Activated CD8-positive, alpha-beta memory T cell treated with anti-CD3 and anti-CD28 coated beads, Interleukin-2, amount 50 U/mL, for 1 hour (primary cell): Measurements from ENCODE around the gene PER2.

Experiments
- DNase-seq: peaks from one replicate; pipeline ENCODE4 v3.0.0-alpha.2; 2020; ENCODE audit errors: extremely low read depth

PER2 gene

GRCh38 chr2:238227587-238228032 lies 60.8 kb downstream of the PER2 start:
- no peak for DNase-seq

DNA sequence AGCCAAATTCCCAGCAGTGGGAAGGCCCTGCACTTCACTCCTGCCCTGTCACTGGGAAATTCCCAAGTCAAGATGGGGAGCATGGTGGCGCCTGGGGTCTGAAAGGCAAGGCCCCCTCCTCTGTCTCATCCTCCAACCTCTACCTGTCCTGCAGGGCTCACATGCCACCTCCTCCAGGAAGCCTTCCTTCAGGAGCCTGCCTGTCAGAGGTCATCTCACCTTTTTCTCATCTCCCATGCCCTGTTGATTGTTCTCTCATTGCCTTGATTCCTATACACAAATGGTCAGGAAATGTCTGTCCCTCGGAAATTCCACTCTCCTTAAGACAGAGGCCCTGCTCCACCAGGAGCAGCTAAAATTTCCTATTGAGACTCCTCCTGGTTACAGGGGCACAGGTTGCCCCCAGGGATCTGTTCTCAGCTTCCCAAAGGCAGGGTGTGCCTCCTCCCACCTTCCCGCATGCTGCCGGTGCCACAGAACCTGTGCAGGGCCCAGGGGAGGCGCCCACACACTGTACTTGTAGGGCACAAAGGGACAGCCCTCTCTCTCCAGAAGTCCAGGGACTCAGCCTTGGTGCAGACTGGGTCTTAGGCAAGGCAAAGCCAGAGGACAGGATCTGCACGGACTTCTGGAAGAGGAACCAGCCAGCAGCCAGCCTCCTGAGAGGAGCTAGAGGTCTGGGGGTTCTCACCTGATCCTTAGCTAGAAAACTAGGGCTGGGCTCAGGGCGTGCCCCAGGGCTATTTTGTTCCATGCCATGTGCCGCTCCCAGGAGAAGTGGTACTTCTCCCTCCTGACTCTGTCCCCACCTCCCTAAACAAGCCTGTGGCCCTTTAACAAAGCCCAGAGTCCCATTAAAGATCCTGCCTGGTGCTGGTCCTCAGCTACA lies 61.5 kb downstream of the PER2 start:
- no peak for DNase-seq

GRCh38 chr2:238225911-238226697 lies 62.3 kb downstream of the PER2 start:
- no peak for DNase-seq

DNA sequence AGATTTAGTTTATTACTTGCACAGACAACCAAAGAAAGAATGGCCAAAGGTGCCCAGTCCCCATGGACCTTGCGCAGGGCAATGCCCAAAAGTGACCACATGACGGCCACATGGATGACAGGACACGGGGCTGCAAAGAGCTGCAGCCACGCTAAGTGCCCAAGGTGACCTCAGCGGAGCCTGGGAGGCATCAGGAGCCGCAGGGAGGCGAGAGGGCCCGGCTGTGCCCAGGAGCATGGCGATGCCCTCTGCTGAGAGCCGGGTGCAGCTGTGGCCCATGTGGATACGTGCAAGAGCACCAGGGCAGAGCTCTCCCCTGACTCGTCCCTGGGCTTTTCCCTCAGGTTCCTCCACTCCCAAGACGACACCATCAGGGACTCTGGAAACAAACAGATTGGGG lies 63.3 kb downstream of the PER2 start:
- no peak for DNase-seq

GRCh38 chr2:238224356-238225035 lies 63.9 kb downstream of the PER2 start:
- DNase-seq = no peak

- DNase-seq = no peak
Observed at GRCh38 chr2:238220892-238221521, 67.4 kb downstream of the PER2 start.

DNA sequence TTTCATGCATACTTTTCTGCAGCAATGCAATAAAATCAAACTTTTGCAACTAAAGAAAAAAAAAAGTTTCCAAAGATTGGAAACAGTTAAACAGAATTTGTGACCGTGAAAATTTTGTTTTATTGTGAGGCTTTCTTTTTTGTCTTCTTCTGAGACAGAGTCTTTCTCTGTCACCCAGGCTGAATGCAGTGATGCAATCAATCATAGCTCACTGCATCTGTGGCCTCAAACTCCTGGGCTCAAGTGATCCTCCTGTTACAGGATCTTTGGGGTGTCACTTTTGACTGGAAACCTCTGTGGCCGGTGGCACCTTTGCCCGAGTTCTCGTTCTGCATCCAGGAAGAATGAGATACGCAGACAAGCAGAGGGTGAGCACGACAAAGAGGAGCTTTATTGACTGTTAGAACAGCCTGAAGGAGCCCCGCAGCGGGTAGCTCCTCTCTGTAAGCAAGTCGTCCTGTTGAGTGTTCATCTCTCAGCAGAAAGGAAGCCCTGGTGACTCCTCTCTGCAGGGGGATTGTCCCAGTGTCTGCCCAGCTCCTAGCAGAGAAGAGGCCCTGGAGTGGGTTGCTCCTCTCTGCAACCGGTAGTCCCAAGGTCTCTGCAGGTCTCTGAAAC lies 68.0 kb downstream of the PER2 start:
- DNase-seq = no peak

- no peak for DNase-seq
Observed at GRCh38 chr2:238216651-238217184, 71.7 kb downstream of the PER2 start.

DNA sequence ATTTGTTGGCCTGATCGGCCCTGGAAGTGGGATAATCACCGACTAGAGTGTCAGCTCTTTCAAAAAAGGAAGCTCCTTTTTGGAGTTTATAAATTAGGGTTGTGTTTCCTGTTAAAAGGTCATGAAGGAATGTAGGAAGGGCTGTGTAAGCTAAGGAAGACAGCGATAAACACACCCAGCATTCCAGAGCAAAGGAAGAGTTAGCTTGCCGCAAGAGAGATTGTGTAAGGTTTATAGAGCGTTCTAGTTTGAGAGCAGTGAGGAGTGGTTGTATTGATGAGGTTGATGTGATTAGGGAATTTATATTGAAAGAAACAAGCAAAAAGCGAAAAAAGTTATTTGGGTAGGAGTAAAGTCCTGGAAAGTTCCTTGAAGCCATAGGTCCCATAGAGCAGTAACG lies 81.4 kb downstream of the PER2 start:
- no peak for DNase-seq

DNA sequence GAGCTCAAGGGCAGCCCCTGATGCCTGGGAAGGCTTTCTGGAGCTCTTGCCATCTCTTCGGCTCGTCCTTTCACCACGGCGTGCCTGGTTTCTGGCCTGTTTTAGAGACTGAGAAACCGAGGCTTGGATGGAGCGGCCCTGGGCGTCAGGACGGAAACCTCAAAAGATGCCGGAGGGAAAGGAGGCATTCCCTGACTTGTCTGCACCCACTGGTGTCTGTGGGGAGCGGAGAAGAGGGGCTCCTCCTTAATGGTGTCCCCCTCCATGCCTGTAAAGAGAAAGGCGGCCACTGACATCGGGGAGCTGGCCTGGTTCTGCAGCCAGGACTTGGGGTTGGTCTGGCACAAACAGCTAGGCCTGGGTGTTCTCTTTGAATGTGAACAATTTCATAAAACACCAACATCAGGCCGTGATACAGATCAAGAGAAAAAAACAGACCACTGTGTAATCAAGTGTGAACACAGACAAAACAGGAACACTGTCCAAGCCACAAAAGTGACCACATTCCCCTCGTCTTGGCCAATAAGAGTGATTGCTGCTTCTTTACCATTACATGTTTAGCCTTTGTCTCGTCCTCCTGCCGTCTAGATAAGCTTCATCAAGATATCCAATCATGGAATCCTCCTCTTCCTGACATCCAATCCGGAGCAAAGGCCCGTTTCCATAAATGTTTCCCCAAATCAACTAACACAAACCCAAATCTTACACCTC lies 84.3 kb downstream of the PER2 start:
- DNase-seq = no peak

DNA sequence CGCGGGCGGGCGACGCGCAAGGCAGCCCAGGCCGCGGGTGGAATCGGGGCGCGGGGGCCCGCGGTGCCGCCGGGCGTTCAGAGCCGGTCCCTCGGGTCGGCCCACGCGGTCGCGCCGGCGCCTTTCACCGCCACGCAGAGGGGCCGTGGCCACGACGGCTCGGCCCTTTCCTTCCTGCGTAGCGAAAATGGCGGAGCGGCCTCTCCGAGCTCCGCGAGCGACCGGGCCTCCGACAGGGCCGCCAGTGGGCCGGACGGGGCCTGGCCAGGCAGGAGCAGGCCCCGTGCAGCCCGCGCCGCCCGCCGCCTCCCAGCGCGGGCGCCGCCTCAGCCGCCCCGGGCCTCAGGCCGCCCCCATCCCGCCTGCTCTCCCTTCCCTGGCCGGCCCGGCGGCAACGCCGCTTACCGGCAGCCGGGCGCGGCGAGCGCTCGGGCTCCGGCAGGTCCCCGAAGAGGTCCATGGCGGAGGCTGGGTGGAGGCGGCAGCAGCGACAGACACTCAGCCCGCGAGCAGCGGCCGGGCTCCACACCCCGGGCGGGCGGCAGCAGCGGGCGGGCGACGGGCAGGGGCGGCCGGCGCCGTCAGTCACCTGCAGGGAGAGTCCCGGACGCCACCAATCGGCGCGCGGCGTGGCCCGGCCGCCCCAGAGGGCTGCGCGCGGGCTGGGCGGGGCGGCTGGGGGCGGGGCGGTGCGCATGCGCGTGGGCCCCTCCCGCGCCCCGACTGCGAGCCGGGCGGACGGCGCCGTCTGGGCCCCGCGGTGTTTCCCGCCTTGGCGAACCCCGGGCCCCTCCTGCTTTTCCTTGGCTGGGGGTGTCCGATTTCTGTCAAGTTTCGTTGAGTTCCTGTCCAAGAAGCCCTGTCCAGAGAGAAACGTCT lies 85.1 kb downstream of the PER2 start, which contains the start of gene ILKAP:
ILKAP (minus strand) TSS at position 602 of the 879 bp plus-strand sequence; CDS start at position 460, 142 bp downstream.
- DNase-seq = peak; percentile 57

DNA sequence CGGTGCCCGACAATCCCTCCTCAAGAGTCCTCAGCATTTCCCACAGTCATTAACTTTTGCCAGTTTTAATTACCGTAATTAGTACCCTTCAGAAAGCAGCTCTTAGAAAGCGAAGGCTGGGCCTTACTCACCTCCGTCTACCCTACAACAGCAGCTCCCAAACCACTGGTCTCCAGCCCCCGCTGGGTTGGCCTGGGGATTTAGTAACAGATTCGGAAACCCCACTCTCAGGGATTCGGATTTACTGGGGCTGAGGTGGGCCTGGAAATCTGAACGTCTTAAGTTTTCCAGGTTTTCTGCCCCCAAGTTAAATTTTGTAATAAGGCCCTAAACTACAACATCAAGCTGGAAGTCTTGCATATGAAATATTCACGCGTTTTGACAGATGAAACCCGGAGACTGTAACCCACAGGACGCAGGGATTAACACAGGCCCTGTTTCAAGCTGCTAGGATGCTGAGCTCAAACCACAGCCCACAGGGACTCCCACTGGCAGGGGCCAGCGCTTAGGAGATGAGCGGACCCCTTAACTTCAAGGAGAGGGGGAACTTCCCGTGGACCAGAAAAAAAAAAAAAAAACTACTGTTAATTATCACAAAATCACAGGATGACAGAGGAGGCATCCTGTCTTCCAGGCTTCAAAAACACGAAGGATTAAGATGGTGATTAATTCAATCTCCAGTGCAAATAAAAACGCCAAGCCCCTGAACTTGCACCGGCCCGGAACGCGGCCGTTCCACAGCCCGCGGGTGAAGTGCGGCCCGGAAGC lies 85.9 kb downstream of the PER2 start:
- no peak for DNase-seq
